GM12878 (cell line): ENCODE data around the gene SHROOM3.

Experiments used
- CBFB ChIP-seq: IDR thresholded peaks from 2 replicates; pipeline ENCODE4 v1.6.1; 2016; ENCODE audit warnings: antibody characterized with exemption, low read depth
- CHD4 ChIP-seq: fragments of 200-600 bp; sonication (generic); IDR thresholded peaks from 2 replicates; pipeline ENCODE4 v1.6.1; 2016; ENCODE audit warnings: mild to moderate bottlenecking
- EZH2 ChIP-seq: IDR thresholded peaks from 2 replicates; pipeline ENCODE4 v1.6.1; 2012; ENCODE audit warnings: low read depth, mild to moderate bottlenecking, control low read depth, inconsistent platforms, low read length, borderline replicate concordance; ENCODE audit not compliant: control insufficient read depth
- HDAC2 ChIP-seq: fragments of 200-600 bp; sonication (generic); IDR thresholded peaks from 2 replicates; pipeline ENCODE4 v1.6.1; 2017
- MXI1 ChIP-seq: fragments of 150-350 bp; IDR thresholded peaks from 2 replicates; pipeline ENCODE4 v1.6.1; 2011; ENCODE audit warnings: low read depth, mild to moderate bottlenecking, inconsistent platforms, low read length, improper control_type of control experiment
- NR2C2 ChIP-seq: IDR thresholded peaks from 2 replicates; pipeline ENCODE4 v1.6.1; 2011; ENCODE audit warnings: borderline replicate concordance, low read depth; ENCODE audit not compliant: control insufficient read depth, insufficient read length
- PAX5 ChIP-seq: IDR thresholded peaks from 2 replicates; pipeline ENCODE4 v1.6.1; 2011; ENCODE audit warnings: low read depth, low read length, borderline replicate concordance
- POLR2AphosphoS5 ChIP-seq: IDR thresholded peaks from 2 replicates; pipeline ENCODE4 v1.6.1; 2011; ENCODE audit warnings: mild to moderate bottlenecking, low read length, inconsistent platforms
- SMAD1 ChIP-seq: fragments of 450-650 bp; IDR thresholded peaks from 2 replicates; pipeline ENCODE4 v1.6.1; 2018; ENCODE audit warnings: mild to moderate bottlenecking, low read depth; ENCODE audit not compliant: partially characterized antibody
- SMARCA5 ChIP-seq: fragments of 450-650 bp; IDR thresholded peaks from 2 replicates; pipeline ENCODE4 v1.6.1; 2017; ENCODE audit warnings: mild to moderate bottlenecking
- YBX1 ChIP-seq: fragments of 450-650 bp; IDR thresholded peaks from 2 replicates; pipeline ENCODE4 v1.6.1; 2016; ENCODE audit warnings: antibody characterized with exemption
- TF ChIP-seq, protein P1 (sequence below), 3 experiments: IDR thresholded peaks in 2 of 3; conservative IDR thresholded peaks in 1 of 3; 2 replicates each; pipeline ENCODE4 v1.5.1; 2011; ENCODE audit warnings: low read depth in 3 of 3, low read length in 3 of 3, mild to moderate bottlenecking in 3 of 3, control low read depth in 2 of 3, moderate library complexity in 2 of 3, inconsistent platforms in 1 of 3, mixed read lengths in 1 of 3; ENCODE audit not compliant: control insufficient read depth in 2 of 3, insufficient read depth in 1 of 3; ENCODE audit errors: extremely low read depth in 1 of 3
- TF ChIP-seq, protein P2 (sequence below): fragments of 450-650 bp; formaldehyde crosslinking; IDR thresholded peaks from 2 replicates; pipeline ENCODE4 v1.4.0; 2020; ENCODE audit warnings: mild to moderate bottlenecking, moderate library complexity

DNA sequence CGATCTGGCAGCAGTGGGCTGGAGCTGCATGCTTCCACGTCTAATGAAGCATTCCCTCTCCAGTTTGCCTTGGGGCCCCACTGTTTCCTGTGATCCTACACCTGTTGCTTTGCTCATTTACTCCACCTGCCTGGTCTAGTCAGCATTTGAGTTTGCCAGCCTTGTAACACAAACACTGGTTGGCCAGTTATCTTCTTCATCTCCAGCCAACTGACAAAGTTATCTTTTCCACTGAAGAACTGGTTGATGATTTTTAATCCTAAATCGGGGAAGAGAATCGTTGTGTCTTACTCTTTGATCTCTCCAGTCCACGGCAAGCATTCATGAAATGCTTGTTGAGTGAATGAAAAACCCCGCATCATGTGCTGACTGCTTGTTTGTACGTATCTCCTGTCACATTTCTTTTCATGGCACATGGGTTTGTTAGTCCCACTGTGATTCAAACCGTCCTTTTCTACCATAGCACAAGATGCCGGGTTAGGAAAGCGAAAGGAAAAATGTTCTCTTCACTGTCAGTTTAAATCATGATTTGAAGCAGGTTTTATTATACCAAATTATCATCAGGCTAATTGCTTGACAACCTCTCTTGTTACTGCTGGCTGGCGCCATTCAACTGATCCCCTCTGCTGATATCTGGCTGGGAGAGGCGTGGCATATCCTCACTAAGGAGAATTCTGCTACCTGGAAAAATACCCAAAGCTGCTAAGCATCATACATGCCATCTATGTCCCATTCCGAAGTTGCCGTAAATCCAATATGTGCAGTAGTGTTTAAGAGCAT is 144.8 kb downstream of the SHROOM3 start:
- no peak for TF ChIP-seq EZH2
- no peak for TF ChIP-seq POLR2AphosphoS5
- TF ChIP-seq SMAD1 = no peak
- no peak for TF ChIP-seq CHD4
- no peak for TF ChIP-seq PAX5
- no peak for TF ChIP-seq SMARCA5
- TF ChIP-seq NR2C2 = no peak
- TF ChIP-seq, protein P1, sequence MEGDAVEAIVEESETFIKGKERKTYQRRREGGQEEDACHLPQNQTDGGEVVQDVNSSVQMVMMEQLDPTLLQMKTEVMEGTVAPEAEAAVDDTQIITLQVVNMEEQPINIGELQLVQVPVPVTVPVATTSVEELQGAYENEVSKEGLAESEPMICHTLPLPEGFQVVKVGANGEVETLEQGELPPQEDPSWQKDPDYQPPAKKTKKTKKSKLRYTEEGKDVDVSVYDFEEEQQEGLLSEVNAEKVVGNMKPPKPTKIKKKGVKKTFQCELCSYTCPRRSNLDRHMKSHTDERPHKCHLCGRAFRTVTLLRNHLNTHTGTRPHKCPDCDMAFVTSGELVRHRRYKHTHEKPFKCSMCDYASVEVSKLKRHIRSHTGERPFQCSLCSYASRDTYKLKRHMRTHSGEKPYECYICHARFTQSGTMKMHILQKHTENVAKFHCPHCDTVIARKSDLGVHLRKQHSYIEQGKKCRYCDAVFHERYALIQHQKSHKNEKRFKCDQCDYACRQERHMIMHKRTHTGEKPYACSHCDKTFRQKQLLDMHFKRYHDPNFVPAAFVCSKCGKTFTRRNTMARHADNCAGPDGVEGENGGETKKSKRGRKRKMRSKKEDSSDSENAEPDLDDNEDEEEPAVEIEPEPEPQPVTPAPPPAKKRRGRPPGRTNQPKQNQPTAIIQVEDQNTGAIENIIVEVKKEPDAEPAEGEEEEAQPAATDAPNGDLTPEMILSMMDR (IDR thresholded peaks at IDR 0.05 in 2 of 3, conservative IDR thresholded peaks at IDR 0.05 in 1 of 3; ENCODE audit: control insufficient read depth in 2 of 3, extremely low read depth in 1 of 3, insufficient read depth in 1 of 3, low read depth in 3 of 3, low read length in 3 of 3) = no peak
- no peak for TF ChIP-seq MXI1
- TF ChIP-seq HDAC2 = no peak
- TF ChIP-seq, protein P2, sequence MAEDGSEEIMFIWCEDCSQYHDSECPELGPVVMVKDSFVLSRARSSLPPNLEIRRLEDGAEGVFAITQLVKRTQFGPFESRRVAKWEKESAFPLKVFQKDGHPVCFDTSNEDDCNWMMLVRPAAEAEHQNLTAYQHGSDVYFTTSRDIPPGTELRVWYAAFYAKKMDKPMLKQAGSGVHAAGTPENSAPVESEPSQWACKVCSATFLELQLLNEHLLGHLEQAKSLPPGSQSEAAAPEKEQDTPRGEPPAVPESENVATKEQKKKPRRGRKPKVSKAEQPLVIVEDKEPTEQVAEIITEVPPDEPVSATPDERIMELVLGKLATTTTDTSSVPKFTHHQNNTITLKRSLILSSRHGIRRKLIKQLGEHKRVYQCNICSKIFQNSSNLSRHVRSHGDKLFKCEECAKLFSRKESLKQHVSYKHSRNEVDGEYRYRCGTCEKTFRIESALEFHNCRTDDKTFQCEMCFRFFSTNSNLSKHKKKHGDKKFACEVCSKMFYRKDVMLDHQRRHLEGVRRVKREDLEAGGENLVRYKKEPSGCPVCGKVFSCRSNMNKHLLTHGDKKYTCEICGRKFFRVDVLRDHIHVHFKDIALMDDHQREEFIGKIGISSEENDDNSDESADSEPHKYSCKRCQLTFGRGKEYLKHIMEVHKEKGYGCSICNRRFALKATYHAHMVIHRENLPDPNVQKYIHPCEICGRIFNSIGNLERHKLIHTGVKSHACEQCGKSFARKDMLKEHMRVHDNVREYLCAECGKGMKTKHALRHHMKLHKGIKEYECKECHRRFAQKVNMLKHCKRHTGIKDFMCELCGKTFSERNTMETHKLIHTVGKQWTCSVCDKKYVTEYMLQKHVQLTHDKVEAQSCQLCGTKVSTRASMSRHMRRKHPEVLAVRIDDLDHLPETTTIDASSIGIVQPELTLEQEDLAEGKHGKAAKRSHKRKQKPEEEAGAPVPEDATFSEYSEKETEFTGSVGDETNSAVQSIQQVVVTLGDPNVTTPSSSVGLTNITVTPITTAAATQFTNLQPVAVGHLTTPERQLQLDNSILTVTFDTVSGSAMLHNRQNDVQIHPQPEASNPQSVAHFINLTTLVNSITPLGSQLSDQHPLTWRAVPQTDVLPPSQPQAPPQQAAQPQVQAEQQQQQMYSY (CRISPR knock-in tag) = no peak
- TF ChIP-seq CBFB = no peak
- no peak for TF ChIP-seq YBX1
